Measurements from ENCODE around the gene TMEM201. TPM values are rescaled to one million over a fixed set of nuclear protein-coding genes. Genes with fewer than 3 reads are reported as not detected.

Gene TMEM201
- total and polyA plus RNA-seq, 4 donors = 1.5 to 3.5 (median 2.9) TPM

- WGBS = 98% methylated on average over 14 of the region's 14 CpGs
Observed at GRCh38 chr1:9605946-9606455, 17.3 kb downstream of the TMEM201 start.

GRCh38 chr1:9606458-9606857 lies 17.7 kb downstream of the TMEM201 start:
- DNase-seq (ENCODE audit: low spot score) = no peak
- Histone ChIP-seq H3K27me3 (ENCODE audit: control insufficient read depth in 4 of 4, insufficient read depth in 4 of 4, low read length in 3 of 4) (no peaks in the 10 kb centered on the region), H3K9ac (ENCODE audit: low read depth in 1 of 2, low read length in 2 of 2) (no peak overlapping the region), H3K9me3 (ENCODE audit: control insufficient read depth in 4 of 4, low read length in 3 of 4) (no peaks in the 10 kb centered on the region), H3K4me3 (ENCODE audit: low read depth in 1 of 3, low read length in 3 of 3) (no peak overlapping the region), H3K36me3 (ENCODE audit: control insufficient read depth in 4 of 4, insufficient read depth in 3 of 4, low read depth in 1 of 4, low read length in 3 of 4) (peaks cover 0 to 8% (median 2%) of the 10 kb centered on the region in 4 donors), H3K27ac (ENCODE audit: low read depth in 1 of 2, low read length in 2 of 2) (no peak overlapping the region), H3K4me1 (ENCODE audit: control insufficient read depth in 4 of 4, insufficient read depth in 4 of 4, low read length in 3 of 4) (no peaks in the 10 kb centered on the region)
- no peak for TF ChIP-seq TAF1 (conservative IDR thresholded peaks at IDR 0.05)
- 95% methylated on average over 21 of the region's 21 CpGs for WGBS

More at GRCh38 chr1:9605946-9606455, 17.3 kb downstream of the TMEM201 start:
- Histone ChIP-seq H3K4me3 (ENCODE audit: low read depth in 1 of 3, low read length in 3 of 3) (no peak overlapping the region), H3K4me1 (ENCODE audit: control insufficient read depth in 4 of 4, insufficient read depth in 4 of 4, low read length in 3 of 4) (no peaks in the 10 kb centered on the region), H3K27ac (ENCODE audit: low read depth in 1 of 2, low read length in 2 of 2) (no peak overlapping the region), H3K9ac (ENCODE audit: low read depth in 1 of 2, low read length in 2 of 2) (no peak overlapping the region), H3K27me3 (ENCODE audit: control insufficient read depth in 4 of 4, insufficient read depth in 4 of 4, low read length in 3 of 4) (no peaks in the 10 kb centered on the region), H3K9me3 (ENCODE audit: control insufficient read depth in 4 of 4, low read length in 3 of 4) (no peaks in the 10 kb centered on the region), H3K36me3 (ENCODE audit: control insufficient read depth in 4 of 4, insufficient read depth in 3 of 4, low read depth in 1 of 4, low read length in 3 of 4) (peaks cover 0 to 12% (median 4%) of the 10 kb centered on the region in 4 donors)
- DNase-seq (ENCODE audit: low spot score) = no peak
- TF ChIP-seq NR2F2 (IDR thresholded peaks at IDR 0.05) (no peak), SP1 (IDR thresholded peaks at IDR 0.05) (no peak), ATF3 (IDR thresholded peaks at IDR 0.05) (no peak), GABPA (IDR thresholded peaks at IDR 0.05 in 1 of 2, conservative IDR thresholded peaks at IDR 0.05 in 1 of 2) (no peak), CTCF (IDR thresholded peaks at IDR 0.05; ENCODE audit: low read depth, low read length, missing input control) (no peak), FOXA1 (IDR thresholded peaks at IDR 0.05) (no peak), RAD21 (IDR thresholded peaks at IDR 0.05) (no peak), EGR1 (IDR thresholded peaks at IDR 0.05; ENCODE audit: low read depth in 2 of 2) (no peak), JUND (IDR thresholded peaks at IDR 0.05) (no peak), FOXA2 (IDR thresholded peaks at IDR 0.05) (no peak), HNF4A (conservative IDR thresholded peaks at IDR 0.05) (no peak), MAX (IDR thresholded peaks at IDR 0.05) (no peak), YY1 (IDR thresholded peaks at IDR 0.05) (no peak), ZBTB33 (IDR thresholded peaks at IDR 0.05) (no peak)

- H3K27ac ChIP-seq (ENCODE audit: low read depth in 1 of 2, low read length in 2 of 2) = no peak overlapping the region
- no peaks in the 10 kb centered on the region for H3K27me3 ChIP-seq (ENCODE audit: control insufficient read depth in 4 of 4, insufficient read depth in 4 of 4, low read length in 3 of 4)
- H3K36me3 ChIP-seq (ENCODE audit: control insufficient read depth in 4 of 4, insufficient read depth in 3 of 4, low read depth in 1 of 4, low read length in 3 of 4) = peaks cover 0 to 8% (median 2%) of the 10 kb centered on the region in 4 donors
- H3K9ac ChIP-seq (ENCODE audit: low read depth in 1 of 2, low read length in 2 of 2) = no peak overlapping the region
- DNase-seq (ENCODE audit: low spot score) = no peak
- H3K4me3 ChIP-seq (ENCODE audit: low read depth in 1 of 3, low read length in 3 of 3) = no peak overlapping the region
- no peaks in the 10 kb centered on the region for H3K4me1 ChIP-seq (ENCODE audit: control insufficient read depth in 4 of 4, insufficient read depth in 4 of 4, low read length in 3 of 4)
- H3K9me3 ChIP-seq (ENCODE audit: control insufficient read depth in 4 of 4, low read length in 3 of 4) = no peaks in the 10 kb centered on the region
- WGBS = 92% methylated on average over 10 of the region's 10 CpGs
- TF ChIP-seq RXRA (IDR thresholded peaks at IDR 0.05) (no peak), FOXA1 (IDR thresholded peaks at IDR 0.05) (no peak), EGR1 (IDR thresholded peaks at IDR 0.05; ENCODE audit: low read depth in 2 of 2) (no peak), NR2F2 (IDR thresholded peaks at IDR 0.05) (no peak), HNF4A (conservative IDR thresholded peaks at IDR 0.05) (no peak), SP1 (IDR thresholded peaks at IDR 0.05) (no peak), CTCF (IDR thresholded peaks at IDR 0.05; ENCODE audit: low read depth, low read length, missing input control) (no peak), ZBTB33 (IDR thresholded peaks at IDR 0.05) (no peak), HNF4G (IDR thresholded peaks at IDR 0.05) (no peak)
Observed at GRCh38 chr1:9606948-9607347, 18.2 kb downstream of the TMEM201 start.
